Activated T-cell treated with anti-CD3 and anti-CD28 coated beads for 4 hours (primary cell): ENCODE data around the gene TUBB.
"Not testable (repeated sequence)": the region's sequence is repeated elsewhere in the genome, so short reads cannot be mapped to it uniquely, and the experiment has no call there.

Source experiments
- DNase-seq: peaks from one replicate; pipeline ENCODE4 v3.0.0-alpha.2; 2020

TUBB gene

DNA sequence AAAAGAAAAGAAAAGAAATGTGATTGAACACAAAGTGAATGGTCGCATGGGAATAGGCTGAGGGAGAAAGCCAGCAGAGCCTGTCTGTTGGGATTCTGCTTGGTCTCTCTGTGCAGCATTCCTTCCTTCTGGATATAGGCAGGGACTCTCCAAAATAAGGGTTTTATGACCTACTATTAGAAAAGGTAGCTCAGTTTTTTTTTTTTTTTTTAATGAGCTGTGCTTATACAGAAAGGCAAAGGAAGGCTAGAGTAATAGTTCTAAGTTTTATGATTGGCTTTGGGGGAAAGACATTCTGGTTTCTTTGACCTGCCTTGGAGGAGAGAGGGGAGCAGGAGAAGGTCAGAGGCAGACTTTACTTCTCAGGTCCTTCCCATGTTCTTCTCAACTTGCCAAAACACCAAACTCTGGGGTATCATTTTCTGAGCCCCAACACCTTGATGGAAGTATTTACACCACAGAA is 43.0 kb downstream of the TUBB start:
- no peak for DNase-seq

DNA sequence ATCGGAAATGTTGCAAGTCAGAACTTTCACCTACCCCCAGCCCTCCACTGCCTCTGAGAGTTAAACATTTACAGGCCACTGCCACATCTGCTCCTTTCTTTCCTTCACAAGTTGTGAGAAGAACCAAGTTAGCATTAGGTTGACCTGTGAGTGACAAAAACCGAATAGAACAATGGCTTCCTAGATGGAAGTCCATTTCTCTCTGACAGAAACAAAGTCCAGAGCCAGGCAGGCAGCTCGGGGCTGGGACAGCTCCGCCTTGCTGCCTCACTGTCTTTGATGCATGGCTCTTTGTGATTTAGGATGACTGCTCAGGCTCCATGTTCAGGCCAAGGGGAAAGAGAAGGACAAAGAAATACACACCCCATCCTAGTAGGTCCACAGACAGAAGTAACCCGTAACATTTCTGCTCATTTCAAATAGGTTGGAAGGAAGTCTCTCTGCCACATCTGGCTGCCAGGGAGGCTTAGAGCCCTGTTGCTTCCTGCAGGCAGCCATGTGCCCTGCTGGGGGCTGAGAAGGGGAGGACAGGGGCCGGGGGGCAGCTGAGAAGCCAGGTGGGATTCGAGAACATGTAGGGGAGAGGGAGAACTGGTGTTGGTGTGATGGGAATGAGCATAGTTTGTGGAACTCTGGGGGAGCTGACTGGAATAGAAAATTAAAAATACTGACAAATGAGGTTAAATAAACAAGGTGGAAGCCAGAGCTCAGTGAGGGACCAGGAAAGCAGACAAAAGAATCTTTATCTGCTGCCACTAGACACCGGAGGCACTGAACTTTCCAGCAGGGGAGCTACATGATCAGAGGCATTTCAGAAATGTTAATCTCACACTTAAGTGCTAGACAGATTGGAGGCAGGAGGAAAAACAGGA is 43.7 kb downstream of the TUBB start:
- no peak for DNase-seq

DNA sequence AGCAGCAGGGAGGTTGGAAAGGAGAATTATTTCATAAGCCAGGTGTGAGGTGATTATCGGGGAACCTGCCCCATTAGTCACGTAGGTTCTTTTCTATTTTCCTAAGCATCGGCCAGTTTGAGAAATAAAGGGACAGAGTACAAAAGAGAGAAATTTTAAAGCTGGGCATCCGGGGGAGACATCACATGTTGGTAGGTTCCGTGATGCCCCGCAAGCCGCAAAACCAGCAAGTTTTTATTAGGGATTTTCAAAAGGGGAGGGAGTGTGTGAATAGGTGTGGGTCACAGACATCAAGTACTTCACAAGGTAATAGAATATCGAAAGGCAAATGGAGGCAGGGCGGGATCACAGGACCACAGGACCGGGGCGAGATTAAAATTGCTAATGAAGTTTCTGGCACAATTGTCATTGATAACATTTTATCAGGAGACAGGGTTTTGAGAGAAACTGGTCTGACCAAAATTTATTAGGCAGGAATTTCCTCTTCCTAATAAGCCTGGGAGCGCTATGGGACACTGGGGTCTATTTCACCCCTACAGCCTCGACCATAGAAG is 44.4 kb downstream of the TUBB start:
- not testable (repeated sequence) for DNase-seq

DNA sequence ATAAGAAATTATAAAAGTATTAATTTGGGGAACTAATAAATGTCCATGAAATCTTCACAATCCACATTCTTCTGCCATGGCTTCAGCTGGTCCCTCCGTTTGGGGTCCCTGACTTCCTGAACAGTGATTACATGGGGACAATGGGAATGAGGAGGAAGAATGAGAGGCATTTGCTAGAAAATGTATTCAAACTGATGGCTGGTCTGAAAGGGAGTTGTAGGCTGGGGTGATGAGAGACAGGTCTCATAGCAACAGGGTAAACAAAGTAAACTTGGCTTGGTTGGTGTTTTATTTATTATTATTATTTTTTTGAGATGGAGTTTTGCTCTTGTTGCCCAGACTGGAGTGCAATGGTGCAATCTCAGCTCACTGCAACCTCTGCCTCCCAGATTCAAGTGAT is 45.3 kb downstream of the TUBB start:
- not testable (repeated sequence) for DNase-seq

DNA sequence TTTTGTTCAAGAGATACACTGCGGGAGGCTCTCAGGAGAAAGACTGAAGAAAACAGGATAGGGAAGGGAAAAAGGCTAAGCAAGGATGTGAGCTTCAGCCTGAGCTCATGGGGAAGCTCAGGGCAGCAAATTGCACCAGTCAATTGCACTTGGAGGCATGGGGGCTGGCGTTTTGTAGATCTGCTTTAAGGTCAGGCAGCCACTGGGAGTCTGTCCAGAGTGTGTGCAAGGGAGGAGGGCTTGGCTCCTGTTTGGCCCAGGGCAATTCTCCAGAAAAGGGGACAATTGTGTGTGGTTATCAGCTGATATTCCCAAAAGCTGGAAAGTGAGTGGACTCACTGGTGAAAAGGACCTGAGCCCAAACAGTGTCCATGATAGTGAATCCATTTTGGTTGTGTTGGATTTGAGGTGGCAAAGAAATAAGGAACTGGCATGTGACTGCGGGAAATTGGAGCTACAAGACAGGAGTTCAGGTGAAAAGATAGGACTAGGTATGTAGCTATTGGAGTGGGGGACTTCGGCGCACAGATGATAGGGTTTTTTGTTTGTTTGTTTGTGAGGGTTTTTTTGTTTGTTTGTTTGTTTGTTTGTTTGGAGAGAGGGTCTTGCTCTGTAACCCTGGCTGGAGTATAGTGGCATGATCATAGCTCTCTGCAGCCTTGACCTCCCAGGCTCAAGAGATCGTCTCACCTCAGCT is 46.5 kb downstream of the TUBB start:
- DNase-seq, result no peak

DNA sequence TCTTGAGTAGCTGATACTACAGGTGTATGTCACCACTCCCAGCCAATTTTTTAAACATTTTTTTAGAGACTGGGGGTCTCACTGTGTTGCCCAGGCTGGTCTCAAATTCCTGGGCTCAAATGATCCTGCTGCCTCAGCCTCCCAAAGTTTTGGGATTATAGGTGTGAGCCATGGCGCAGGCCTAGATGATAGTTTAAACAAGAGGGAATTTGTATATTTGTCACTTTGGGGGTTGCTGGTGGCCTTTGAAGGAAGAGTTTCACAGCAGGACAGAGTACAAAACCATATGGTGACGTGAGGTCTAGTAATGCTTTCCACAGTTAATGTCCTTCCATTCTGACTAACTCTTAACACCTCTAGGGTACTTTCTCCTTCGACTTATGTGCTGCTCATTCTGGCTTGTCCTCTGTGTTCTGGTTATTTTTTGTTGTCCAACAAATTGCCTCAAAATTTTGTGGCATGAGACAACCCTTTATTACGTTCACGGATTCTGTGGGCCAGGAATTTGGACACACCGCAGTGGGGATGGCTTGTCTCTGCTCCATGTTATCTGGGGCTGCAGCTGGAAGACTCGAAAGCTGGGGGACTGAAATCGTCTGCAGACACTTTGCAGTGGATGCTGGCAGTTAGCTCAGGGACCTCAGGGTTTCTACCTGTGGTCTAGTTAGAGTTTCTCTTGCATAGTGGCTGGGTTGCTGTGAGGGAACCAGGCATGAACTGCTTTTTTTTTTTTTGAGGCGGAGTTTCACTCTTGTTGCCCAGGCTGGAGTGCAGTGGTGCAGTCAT is 47.2 kb downstream of the TUBB start:
- no peak for DNase-seq

DNA sequence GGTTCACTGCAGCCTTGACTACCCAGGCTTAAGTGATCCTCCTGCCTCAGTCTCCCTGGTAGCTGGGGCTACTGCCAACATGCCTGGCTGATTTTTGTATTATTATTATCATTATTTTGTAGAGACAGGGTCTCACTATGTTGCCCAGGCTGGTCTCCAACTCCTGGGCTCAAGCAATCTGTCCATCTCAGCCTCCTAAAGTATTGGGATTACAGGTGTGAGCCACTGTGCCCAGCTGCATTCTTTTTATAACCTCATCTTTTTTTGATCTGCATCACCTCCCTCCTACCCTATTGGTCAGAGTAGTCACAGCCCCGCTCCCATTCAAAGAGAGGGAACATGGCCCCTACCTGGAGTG is 47.8 kb downstream of the TUBB start:
- no peak for DNase-seq

DNA sequence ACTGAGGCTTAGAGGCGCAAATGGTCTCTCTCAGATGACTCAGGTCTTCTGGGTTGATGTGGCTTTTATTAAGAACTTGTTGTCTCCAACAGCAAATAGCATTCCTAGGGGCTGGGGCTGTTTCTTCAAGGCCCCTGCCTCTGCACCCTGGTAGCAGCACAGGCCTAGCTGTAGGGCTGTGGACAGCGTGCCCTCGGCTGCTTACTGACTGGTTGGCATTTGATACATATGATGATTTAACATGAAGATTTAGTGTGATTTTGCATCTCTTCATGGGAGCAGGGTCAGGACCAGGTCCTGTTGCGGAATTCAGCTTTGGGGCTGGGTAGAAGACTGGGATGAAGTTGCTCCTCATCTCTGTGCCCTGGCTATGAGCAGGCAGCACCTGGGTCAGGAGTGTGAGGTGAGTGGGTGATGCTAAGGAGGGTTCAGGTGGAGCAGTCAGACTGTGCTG is 48.5 kb downstream of the TUBB start:
- DNase-seq, result no peak

DNA sequence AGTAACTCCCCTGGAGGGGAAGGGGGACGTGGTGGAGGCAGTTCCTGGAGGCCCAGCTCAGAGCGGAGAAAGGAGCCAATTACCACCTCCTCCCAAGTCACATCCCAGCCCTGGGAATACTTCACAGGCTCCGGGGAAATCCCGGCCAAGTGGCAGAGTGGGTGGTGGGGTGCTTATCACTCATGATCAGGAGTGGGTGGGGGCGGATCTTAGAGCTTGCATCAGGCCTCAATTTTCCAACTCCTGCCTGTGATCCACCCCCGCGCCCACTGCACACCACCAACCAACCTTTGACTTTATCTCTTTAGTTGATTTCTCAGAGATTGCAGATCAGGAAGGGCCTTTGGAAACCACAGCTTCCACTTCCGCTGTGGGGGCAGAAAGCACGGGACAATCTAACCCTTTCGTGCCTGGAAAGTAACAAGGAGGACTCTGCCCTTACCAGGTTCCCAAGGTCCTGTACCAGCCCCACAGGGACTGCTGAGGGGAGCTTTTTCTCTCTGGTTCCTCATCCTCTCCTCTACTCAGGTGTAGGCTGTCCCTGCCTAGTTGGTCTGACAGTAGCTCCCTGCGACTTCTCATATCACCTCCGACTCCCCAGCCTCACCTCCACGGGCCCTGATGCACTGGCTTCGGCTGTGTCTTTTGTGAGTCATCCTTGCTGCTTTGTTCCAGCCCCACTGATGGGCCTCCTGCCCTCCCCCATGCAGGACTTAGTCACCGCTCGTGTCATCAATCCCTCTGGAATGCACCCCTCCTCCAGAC is 49.1 kb downstream of the TUBB start:
- peak; percentile 84 for DNase-seq

DNA sequence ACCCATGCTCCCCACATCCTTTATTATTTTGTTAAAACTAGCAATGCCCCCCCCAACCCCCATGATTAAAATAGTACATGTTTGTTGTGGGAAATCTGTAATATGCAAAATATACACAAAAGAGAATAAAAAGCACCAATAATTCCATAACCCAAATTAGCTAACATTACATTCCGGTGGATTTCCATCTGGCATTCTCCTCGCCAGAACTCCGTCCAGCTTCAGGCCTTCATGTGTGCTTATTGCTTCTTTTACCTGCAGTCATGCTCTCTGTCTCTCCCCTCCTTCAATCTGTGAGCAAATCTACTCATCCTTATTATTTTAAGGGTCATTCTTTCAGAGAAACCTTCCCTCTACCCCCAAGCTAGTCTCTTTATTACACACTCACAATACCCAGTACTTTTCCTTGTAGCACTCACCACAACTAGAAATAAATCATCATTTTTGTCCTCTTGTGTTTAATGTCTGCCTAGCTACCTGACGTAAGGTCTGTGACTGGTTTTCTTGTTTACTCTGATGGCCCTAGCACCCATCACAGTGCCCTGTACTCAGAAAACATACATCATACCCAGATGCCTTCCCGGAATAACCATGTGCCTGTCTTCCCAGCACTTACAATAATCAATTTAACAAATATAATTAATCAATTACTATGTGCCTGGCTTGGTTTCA is 49.8 kb downstream of the TUBB start:
- no peak for DNase-seq

DNA sequence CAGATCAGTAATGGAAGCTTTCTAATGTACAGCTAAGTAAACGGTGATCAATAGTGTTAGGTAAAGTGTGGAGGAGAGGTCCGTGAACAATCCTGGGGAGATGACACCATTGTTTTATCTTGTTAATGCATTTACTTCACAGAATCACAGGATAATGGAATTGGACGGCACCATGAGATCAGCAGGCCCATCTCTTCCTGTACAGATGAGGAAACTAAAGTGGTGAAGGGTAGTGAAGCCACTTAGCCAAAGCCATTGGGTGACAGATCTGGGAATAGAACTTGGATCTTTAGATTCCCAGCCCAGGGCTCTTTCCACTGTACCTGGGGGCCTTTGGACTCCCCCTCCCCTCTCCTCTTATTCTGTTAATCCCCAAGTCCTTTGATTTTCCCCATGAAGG is 50.4 kb downstream of the TUBB start:
- DNase-seq, result no peak

DNA sequence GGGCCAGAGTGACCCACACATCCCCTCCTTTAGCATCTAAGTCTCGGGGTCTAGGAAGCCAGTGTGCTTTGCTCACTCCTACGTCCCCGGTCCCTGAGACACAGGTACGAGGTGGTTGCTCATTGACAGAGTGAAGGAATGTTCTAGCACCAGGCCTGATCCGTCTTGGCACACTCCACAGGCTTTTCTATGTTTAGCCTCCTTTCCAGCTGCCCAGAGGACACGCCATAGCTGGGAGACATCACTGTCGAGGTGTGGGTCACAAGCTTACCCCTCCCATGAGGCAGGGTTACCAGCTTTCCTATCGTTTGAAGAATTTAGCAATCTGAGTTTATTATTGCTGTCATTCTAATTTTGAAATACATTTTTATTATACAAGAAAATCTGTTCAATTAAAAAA is 54.5 kb downstream of the TUBB start:
- no peak for DNase-seq
